Mesothelial cell of epicardium (in vitro differentiated cells): ENCODE measurements around the gene TBC1D13. TPM values are rescaled to one million over a fixed set of nuclear protein-coding genes. Genes with fewer than 3 reads are reported as not detected.
"Not testable (repeated sequence)": the region's sequence is repeated elsewhere in the genome, so short reads cannot be mapped to it uniquely, and the experiment has no call there.

Source experiments
- DNase-seq, 2 experiments: peaks; one replicate each; pipeline ENCODE4 v3.0.0; 2021; ENCODE audit warnings: low spot score in 2 of 2; ENCODE audit not compliant: unreplicated experiment in 2 of 2
- H3K27ac Mint-ChIP-seq: 2 replicates; pipeline ENCODE4 v1.8.0; 2021; ENCODE audit warnings: mixed read lengths
- H3K27me3 Mint-ChIP-seq: 2 replicates; pipeline ENCODE4 v1.8.0; 2021; ENCODE audit warnings: low read depth, mixed read lengths
- H3K36me3 Mint-ChIP-seq: 2 replicates; pipeline ENCODE4 v1.8.0; 2021; ENCODE audit warnings: mixed read lengths
- H3K4me1 Mint-ChIP-seq: 2 replicates; pipeline ENCODE4 v1.8.0; 2021; ENCODE audit warnings: mixed read lengths
- H3K4me3 Mint-ChIP-seq: 2 replicates; pipeline ENCODE4 v1.8.0; 2021; ENCODE audit warnings: mild to moderate bottlenecking, moderate library complexity, mixed read lengths
- H3K9me3 Mint-ChIP-seq: 2 replicates; pipeline ENCODE4 v1.8.0; 2021; ENCODE audit warnings: mixed read lengths
- CTCF ChIP-seq: fragments of 200-600 bp; sonication (generic); IDR thresholded peaks from one replicate; pipeline ENCODE4 v1.5.0; 2021; ENCODE audit warnings: antibody characterized with exemption; ENCODE audit not compliant: unreplicated experiment
- total RNA-seq: library from RNA; stranded (reverse); gene quantifications from 3 replicates; pipeline ENCODE4 v1.2.1, GENCODE V29; 2021

Gene TBC1D13
- total RNA-seq, 1 donor from 2014 or later, result 37.8 TPM

GRCh38 chr9:128770286-128771030 is 16.6 kb upstream of the TBC1D13 start:
- no peak for DNase-seq
- peak overlapping the region; percentile 97 for H3K27ac Mint-ChIP-seq
- peak overlapping the region; percentile 93 for H3K4me3 Mint-ChIP-seq
- no peak for TF ChIP-seq CTCF
- H3K4me1 Mint-ChIP-seq, result peaks cover 17% of the 10 kb centered on the region
- H3K9me3 Mint-ChIP-seq, result no peaks in the 10 kb centered on the region
- peaks cover 4% of the 10 kb centered on the region for H3K36me3 Mint-ChIP-seq
- no peaks in the 10 kb centered on the region for H3K27me3 Mint-ChIP-seq

GRCh38 chr9:128771094-128771721 is 15.8 kb upstream of the TBC1D13 start:
- Mint-ChIP-seq H3K27me3 (no peaks in the 10 kb centered on the region), H3K9me3 (no peaks in the 10 kb centered on the region), H3K4me3 (peak overlapping the region; percentile 93), H3K36me3 (peaks cover 4% of the 10 kb centered on the region), H3K4me1 (peaks cover 17% of the 10 kb centered on the region), H3K27ac (peak overlapping the region; percentile 97)
- TF ChIP-seq CTCF, result no peak
- no peak for DNase-seq

GRCh38 chr9:128771745-128772519 is 15.1 kb upstream of the TBC1D13 start, which contains the start of gene ZER1:
TSS of gene ZER1 (minus strand) at chr9:128771927. CDS start at chr9:128755565, 16,362 bp downstream.
- H3K36me3 Mint-ChIP-seq, result peaks cover 4% of the 10 kb centered on the region
- TF ChIP-seq CTCF, result no peak
- H3K9me3 Mint-ChIP-seq, result no peaks in the 10 kb centered on the region
- peak; percentile 87 to 95 for DNase-seq
- H3K27ac Mint-ChIP-seq, result peak within 1 kb of the TSS; percentile 99
- peaks cover 17% of the 10 kb centered on the region for H3K4me1 Mint-ChIP-seq
- H3K27me3 Mint-ChIP-seq, result no peaks in the 10 kb centered on the region
- peak within 1 kb of the TSS; percentile 93 for H3K4me3 Mint-ChIP-seq

GRCh38 chr9:128773049-128773448 is 14.0 kb upstream of the TBC1D13 start:
- TF ChIP-seq CTCF, result no peak
- Mint-ChIP-seq H3K36me3 (no peaks in the 10 kb centered on the region), H3K4me3 (peak overlapping the region; percentile 93), H3K27ac (peak overlapping the region; percentile 30), H3K27me3 (no peaks in the 10 kb centered on the region), H3K9me3 (no peaks in the 10 kb centered on the region), H3K4me1 (peaks cover 17% of the 10 kb centered on the region)
- no peak for DNase-seq

- H3K4me3 Mint-ChIP-seq, result no peak overlapping the region
- no peak for TF ChIP-seq CTCF
- H3K4me1 Mint-ChIP-seq, result peaks cover 15% of the 10 kb centered on the region
- DNase-seq, result no peak
- no peaks in the 10 kb centered on the region for H3K36me3 Mint-ChIP-seq
- no peaks in the 10 kb centered on the region for H3K9me3 Mint-ChIP-seq
- no peaks in the 10 kb centered on the region for H3K27me3 Mint-ChIP-seq
- no peak overlapping the region for H3K27ac Mint-ChIP-seq
Measured at GRCh38 chr9:128774804-128775203, 12.2 kb upstream of the TBC1D13 start.

- H3K4me1 Mint-ChIP-seq, DNase-seq, H3K27me3 Mint-ChIP-seq, H3K27ac Mint-ChIP-seq, H3K4me3 Mint-ChIP-seq, H3K9me3 Mint-ChIP-seq, H3K36me3 Mint-ChIP-seq: not testable (repeated sequence)
Measured at GRCh38 chr9:128780093-128780492, 7.0 kb upstream of the TBC1D13 start.
